Duodenal mucosa (tissue), 2 donors: ENCODE data around the gene BCAS3.
"Not testable (repeated sequence)": the region's sequence is repeated elsewhere in the genome, so short reads cannot be mapped to it uniquely, and the experiment has no call there.

Experiments
- H3K27ac ChIP-seq: one replicate; pipeline ENCODE4 v1.7.0; 2013; ENCODE audit warnings: low read depth, low read length
- H3K27me3 ChIP-seq, 2 donors: one replicate each; pipeline ENCODE4 v1.7.0; 2013; ENCODE audit warnings: low read length in 2 of 2, control low read depth in 1 of 2; ENCODE audit not compliant: insufficient read depth in 2 of 2, control insufficient read depth in 1 of 2
- H3K36me3 ChIP-seq, 2 donors: one replicate each; pipeline ENCODE4 v1.7.0; 2013; ENCODE audit warnings: low read length in 2 of 2, control low read depth in 1 of 2; ENCODE audit not compliant: insufficient read depth in 2 of 2, control insufficient read depth in 1 of 2
- H3K4me1 ChIP-seq, 2 donors: one replicate each; pipeline ENCODE4 v1.7.0; 2013; ENCODE audit warnings: low read length in 2 of 2, control low read depth in 1 of 2; ENCODE audit not compliant: insufficient read depth in 2 of 2, control insufficient read depth in 1 of 2
- H3K4me3 ChIP-seq, 2 donors: one replicate each; pipeline ENCODE4 v1.7.0; 2013; ENCODE audit warnings: low read length in 2 of 2, low read depth in 1 of 2
- H3K9ac ChIP-seq, 2 donors: one replicate each; pipeline ENCODE4 v1.7.0; 2013; ENCODE audit warnings: low read length in 2 of 2, low read depth in 1 of 2
- H3K9me3 ChIP-seq, 2 donors: one replicate each; pipeline ENCODE4 v1.7.0; 2013; ENCODE audit warnings: low read length in 2 of 2, control low read depth in 1 of 2; ENCODE audit not compliant: control insufficient read depth in 1 of 2

BCAS3 gene

DNA sequence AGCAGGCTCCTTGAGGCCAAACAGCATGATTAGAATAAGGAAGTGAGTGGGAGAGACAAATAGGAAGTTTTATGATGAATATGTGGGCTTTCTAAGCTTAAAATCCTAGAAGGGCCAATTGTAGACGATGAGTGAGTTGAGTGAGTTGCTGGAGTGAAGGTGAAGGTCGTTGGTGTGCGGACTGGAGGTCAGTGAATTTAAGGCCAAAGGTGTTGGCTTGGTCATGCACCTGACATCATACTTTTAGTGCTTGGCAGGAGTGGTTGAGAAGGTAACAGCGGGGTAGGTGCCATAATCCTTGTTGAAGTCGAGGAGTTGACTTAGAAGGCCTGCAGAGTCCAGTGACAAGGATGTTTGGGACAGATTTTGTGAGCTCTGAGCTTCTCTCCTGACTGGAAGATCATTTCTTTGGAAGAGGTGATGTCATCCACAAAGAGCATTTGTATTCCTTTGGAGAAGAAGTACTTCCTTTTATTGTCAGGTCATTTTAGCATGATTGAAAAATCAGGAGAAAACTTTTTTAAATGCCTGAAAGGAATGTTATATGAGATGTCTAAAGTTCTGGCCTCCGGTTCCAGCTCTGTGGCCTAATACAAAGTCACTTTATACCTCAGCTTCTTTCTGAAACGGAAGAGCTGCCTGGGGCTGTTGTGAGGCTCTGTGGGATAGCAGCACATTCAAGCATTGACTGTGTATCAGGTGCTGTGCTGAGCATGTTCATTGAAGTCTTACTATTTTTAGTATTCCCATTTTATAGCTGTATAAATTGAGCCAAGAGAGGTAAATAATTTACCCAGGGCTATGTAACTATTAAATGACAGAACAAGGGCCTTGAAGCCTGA, 668.4 kb downstream of the BCAS3 start:
- no peaks in the 10 kb centered on the region for H3K36me3 ChIP-seq
- H3K4me1 ChIP-seq: no peaks in the 10 kb centered on the region
- H3K27me3 ChIP-seq: no peaks in the 10 kb centered on the region
- H3K9ac ChIP-seq: no peak overlapping the region
- no peak overlapping the region for H3K27ac ChIP-seq
- no peaks in the 10 kb centered on the region for H3K9me3 ChIP-seq
- no peak overlapping the region for H3K4me3 ChIP-seq

DNA sequence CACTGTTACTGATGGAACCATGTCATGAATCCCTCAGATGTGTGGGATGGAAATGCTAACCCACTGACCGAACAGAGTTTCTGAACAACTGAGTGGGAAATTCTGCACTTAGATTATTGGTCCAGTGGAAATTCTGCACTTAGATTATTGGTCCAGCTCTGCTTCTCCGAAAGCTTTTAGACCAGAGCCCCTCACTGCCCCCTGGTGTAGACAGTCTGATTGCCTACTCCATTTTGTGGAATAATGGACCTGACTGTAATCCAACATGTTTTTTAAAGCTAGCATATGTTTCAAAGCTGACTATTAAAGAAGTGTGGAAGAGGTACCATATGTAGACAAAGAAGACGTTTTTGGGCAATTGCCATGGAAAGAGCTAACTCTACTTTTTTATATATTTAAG, 671.7 kb downstream of the BCAS3 start:
- no peaks in the 10 kb centered on the region for H3K27me3 ChIP-seq
- no peaks in the 10 kb centered on the region for H3K4me1 ChIP-seq
- no peak overlapping the region for H3K9ac ChIP-seq
- H3K4me3 ChIP-seq: no peak overlapping the region
- H3K9me3 ChIP-seq: no peaks in the 10 kb centered on the region
- H3K27ac ChIP-seq: no peak overlapping the region
- H3K36me3 ChIP-seq: no peaks in the 10 kb centered on the region

DNA sequence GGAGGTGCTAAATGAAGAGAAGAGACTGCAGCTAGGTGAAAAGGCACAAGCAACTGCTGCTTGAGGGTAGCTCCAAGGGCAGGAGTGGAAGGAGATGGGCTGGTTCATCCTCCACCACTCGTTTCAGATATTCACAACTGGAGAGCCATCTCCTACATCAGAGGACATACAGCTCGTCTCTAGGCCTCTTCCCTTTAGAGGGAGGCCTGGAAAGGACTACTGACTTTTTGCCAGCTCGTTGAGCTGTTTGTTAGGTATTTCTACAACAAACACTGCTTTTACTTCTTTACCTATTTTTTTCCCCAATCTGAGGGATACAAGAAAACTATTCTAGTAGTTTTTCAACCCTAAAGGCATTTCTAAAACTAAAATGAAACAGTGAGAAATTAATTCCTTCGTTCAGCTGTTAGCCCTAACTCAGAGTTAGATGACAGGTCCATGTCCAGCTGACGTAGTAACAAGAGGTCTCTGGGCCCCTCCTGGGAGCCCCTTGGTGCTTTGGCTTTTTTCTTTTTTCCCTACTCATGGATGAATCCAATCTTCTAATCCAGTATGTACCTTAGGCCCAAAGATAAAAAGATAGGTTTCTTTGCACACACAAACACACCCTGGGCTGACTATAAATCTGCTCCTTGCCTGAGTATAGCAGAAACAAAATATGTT, 674.2 kb downstream of the BCAS3 start:
- no peaks in the 10 kb centered on the region for H3K4me1 ChIP-seq
- H3K36me3 ChIP-seq: no peaks in the 10 kb centered on the region
- H3K27ac ChIP-seq: no peak overlapping the region
- no peaks in the 10 kb centered on the region for H3K9me3 ChIP-seq
- no peak overlapping the region for H3K9ac ChIP-seq
- H3K4me3 ChIP-seq: no peak overlapping the region
- no peaks in the 10 kb centered on the region for H3K27me3 ChIP-seq

DNA sequence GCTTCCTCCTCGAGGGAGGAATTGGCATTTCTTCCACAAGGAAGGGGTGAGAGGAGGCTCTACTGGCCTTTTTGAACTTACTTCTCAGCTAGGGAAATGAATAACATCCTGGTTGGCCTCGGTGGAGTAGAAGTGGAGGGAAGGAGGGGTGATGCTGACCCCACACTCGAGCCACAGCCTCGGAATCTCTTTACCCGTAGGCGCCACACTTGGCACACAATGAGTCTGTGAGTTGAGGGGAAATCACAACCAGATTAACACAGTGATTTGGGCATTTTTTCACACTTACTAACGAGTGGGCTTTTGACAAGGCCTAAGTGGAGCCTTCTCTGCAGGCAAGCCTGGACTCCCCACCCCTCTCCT, 674.7 kb downstream of the BCAS3 start:
- Histone ChIP-seq H3K27me3 (no peaks in the 10 kb centered on the region), H3K4me1 (no peaks in the 10 kb centered on the region)

DNA sequence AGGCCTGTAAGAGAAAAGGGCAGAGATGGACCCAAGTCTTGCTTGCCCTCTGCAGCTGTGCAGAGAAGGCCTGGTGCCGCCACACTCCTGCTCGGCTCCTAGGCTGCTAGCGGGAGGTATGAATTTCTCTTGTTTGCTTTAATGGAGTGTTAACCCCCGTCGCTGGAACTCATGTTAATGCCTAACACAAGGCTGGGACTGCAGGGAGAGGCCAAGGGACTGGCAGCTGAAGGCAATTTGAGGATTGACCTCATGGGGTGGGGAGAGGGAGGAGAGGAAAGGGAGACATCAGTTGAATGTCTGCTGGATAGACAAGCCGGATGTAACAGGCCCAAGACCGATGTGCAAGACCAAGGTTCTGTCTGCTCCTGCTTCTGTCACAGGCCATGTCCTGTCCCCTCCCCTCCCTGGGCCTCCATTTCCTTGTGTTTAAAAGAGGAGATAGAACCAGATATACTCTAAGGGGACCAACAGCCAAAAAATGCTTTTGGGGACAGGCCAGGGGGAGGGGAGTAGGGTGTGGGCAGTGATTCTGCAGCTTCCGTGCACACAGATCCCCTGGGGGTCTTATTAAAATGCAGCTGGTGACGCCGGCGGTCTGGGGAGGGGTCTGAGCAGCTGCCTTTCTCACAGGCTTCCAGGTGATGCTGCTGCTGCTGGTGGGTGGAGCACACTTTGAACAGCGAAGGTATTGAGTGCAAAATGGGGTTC, 675.3 kb downstream of the BCAS3 start:
- Histone ChIP-seq H3K27ac (no peak overlapping the region), H3K4me1 (no peaks in the 10 kb centered on the region), H3K9me3 (no peaks in the 10 kb centered on the region), H3K36me3 (no peaks in the 10 kb centered on the region), H3K27me3 (no peaks in the 10 kb centered on the region), H3K9ac (no peak overlapping the region), H3K4me3 (no peak overlapping the region)

More for the DNA sequence above, 674.7 kb downstream of the BCAS3 start:
- H3K27ac ChIP-seq: no peak overlapping the region
- H3K9ac ChIP-seq: no peak overlapping the region
- no peaks in the 10 kb centered on the region for H3K36me3 ChIP-seq
- H3K9me3 ChIP-seq: no peaks in the 10 kb centered on the region
- no peak overlapping the region for H3K4me3 ChIP-seq

DNA sequence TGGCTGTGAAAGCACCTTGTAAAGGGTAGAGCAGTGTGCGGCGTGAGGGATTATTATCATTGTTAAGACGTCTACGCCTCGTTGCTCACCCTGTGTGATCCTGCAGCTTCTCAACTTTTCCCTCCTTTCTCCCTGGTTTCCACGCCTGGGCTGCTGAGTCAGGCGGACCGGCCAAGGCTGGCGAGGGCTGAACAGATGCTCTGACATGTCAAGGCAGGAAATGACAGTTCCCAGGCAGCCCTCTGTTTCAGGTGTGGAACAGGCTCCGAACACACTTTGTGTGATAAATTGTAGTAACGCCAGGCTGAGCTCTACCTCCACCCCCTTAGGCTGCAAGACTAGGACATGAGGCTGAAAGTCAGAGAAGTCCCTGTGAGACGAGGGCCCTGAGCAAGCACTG, 676.0 kb downstream of the BCAS3 start:
- no peak overlapping the region for H3K9ac ChIP-seq
- H3K27me3 ChIP-seq: no peaks in the 10 kb centered on the region
- no peaks in the 10 kb centered on the region for H3K4me1 ChIP-seq
- no peaks in the 10 kb centered on the region for H3K9me3 ChIP-seq
- H3K36me3 ChIP-seq: no peaks in the 10 kb centered on the region
- no peak overlapping the region for H3K4me3 ChIP-seq
- no peak overlapping the region for H3K27ac ChIP-seq

DNA sequence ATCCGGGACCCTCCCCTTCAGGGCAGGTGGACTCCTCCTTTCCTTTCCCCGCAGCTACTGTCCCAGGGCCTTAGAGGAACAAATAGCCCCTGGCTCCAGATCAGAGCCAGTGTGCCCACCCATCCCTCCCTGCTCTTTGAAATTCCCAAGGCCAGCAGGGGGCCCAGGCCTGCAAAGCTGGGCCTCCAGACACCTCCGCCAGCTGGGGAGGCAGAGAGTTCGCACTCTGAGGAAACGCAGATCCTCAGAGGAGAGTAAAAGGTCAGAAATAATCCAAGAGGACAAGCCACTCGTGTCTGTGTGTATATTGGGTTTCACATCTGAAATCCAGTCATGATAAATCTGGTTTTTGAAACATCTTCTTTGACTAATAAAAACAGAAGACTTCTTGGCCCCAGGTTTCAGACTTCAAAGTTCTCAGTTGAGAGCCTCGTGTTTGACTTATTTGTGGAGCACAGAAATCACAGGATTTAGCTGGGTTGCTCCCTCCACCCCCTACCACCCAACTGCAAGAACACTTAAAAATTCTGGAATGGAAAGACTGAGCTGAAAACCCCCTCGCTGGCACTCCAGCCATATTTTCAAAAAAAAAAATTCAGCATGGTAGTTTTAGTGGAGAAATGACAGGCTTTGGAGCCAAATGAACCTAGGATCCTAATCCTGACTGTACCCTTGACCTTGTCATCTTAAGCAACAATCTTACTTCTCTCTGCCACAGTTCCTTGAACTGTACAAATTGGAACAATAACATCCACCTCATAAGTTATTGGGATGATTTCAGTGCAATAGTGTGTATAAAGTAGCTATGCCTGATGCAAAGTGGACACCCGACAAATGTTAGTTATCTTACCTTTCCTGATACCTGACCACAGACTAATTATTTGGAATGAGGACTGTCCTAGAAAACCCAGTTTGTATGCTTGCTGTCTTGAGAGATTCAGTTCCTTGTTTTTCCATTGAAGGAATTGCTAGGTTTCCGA, 677.5 kb downstream of the BCAS3 start:
- H3K9ac ChIP-seq: no peak overlapping the region
- H3K36me3 ChIP-seq: no peaks in the 10 kb centered on the region
- no peak overlapping the region for H3K4me3 ChIP-seq
- H3K4me1 ChIP-seq: no peaks in the 10 kb centered on the region
- no peak overlapping the region for H3K27ac ChIP-seq
- H3K27me3 ChIP-seq: no peaks in the 10 kb centered on the region
- H3K9me3 ChIP-seq: no peaks in the 10 kb centered on the region

DNA sequence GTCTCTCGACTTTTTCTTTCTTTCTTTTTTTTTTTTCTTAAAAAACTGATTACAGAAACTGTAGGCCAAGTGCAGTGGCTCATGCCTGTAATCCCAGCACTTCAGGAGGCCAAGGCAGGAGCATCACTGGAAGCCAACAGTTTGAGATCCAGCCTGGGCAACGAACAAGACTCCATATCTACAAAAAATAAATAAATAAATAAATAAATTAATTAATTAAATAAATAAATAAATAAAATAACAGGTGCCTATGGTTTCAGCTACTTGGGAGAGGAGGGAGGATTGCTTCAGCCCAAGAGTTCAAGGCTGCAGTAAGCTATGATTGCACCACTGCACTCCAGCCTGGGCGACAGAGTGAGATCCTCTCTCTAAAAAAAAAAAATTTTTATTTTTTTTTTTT, 679.4 kb downstream of the BCAS3 start:
- not testable (repeated sequence) for H3K27ac ChIP-seq, H3K27me3 ChIP-seq, H3K9me3 ChIP-seq

DNA sequence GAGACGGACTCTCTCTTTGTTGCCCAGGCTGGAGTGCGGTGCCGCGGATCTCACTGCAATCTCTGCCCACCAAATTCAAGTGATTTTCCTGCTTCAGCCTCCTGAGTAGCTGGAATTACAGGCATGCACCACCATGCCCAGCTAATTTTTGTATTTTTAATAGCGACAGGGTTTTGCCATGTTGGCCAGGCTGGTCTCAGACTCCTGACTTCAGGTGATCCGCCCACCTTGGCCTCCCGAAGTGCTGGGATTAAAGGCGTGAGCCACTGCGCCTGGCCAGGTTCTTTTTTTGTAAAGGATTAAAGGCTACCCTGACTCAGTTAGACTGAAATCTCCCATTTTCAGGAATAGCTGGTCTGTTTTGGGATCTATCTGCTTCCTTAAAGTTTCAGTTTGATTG, 681.9 kb downstream of the BCAS3 start:
- H3K9ac ChIP-seq, H3K27me3 ChIP-seq, H3K36me3 ChIP-seq, H3K4me3 ChIP-seq, H3K27ac ChIP-seq, H3K4me1 ChIP-seq, H3K9me3 ChIP-seq: not testable (repeated sequence)

More for the DNA sequence above, 679.4 kb downstream of the BCAS3 start:
- H3K4me3 ChIP-seq, H3K36me3 ChIP-seq, H3K4me1 ChIP-seq, H3K9ac ChIP-seq: not testable (repeated sequence)
